ENCODE data around the gene TMF1. TPM values are rescaled to one million over a fixed set of nuclear protein-coding genes. Genes with fewer than 3 reads are reported as not detected.

Gene TMF1
- total RNA-seq, 1 experiment from 2014 or later: 18.7 TPM

- BruUV-seq (replicated peaks): no TSS peak
- H3K27me3 ChIP-seq (ENCODE audit: control insufficient read depth, insufficient read depth, low read length): no peaks in the 10 kb centered on the region
- CTCF ChIA-PET: interaction anchor here (0.6 kb wide), 1 partner anchor 1319 kb away, joined by 4 read pairs; no protein-coding TSS in a partner anchor
- TF ChIP-seq CTCF (IDR thresholded peaks at IDR 0.05) (no peak), SIN3A (IDR thresholded peaks at IDR 0.05; ENCODE audit: borderline replicate concordance, insufficient read depth, low read depth, low read length) (no peak), REST (IDR thresholded peaks at IDR 0.05; ENCODE audit: insufficient read depth in 1 of 2, low read depth in 2 of 2, low read length in 1 of 2) (no peak), POLR2AphosphoS5 (IDR thresholded peaks at IDR 0.05; ENCODE audit: low read depth, low read length) (no peak), TCF7L2 (IDR thresholded peaks at IDR 0.05; ENCODE audit: low read depth, low read length) (no peak)
- H3K27ac ChIP-seq (ENCODE audit: low read length): no peak overlapping the region
- no peaks in the 10 kb centered on the region for H3K4me1 ChIP-seq (ENCODE audit: control insufficient read depth, insufficient read depth, low read length)
- H3K9me3 ChIP-seq (ENCODE audit: control insufficient read depth, insufficient read depth, low read depth, low read length): no peaks in the 10 kb centered on the region
- intact Hi-C loops (cut with micrococcal nuclease; ENCODE audit: unreplicated experiment): no loop called here
- DNase-seq (ENCODE audit: low read depth, low spot score) (no peak), ATAC-seq (no peak)
- POLR2A ChIA-PET: no interaction called here
- in situ Hi-C loops (cut with HindIII; ENCODE audit: low pct_unique_long_range_greater_than_20kb, low sequenced_read_pairs): no loop called here
- H3K4me3 ChIP-seq (ENCODE audit: low read depth in 2 of 2, low read length in 2 of 2): no peak overlapping the region
- peaks cover 6% of the 10 kb centered on the region for H3K36me3 ChIP-seq (ENCODE audit: control insufficient read depth, insufficient read depth, low read length)
Observed at GRCh38 chr3:68999158-68999557, 53.0 kb downstream of the TMF1 start.

GRCh38 chr3:68997887-68998286, 54.2 kb downstream of the TMF1 start:
- H3K27ac ChIP-seq (ENCODE audit: low read length): no peak overlapping the region
- DNase-seq (ENCODE audit: low read depth, low spot score) (no peak), ATAC-seq (no peak)
- H3K27me3 ChIP-seq (ENCODE audit: control insufficient read depth, insufficient read depth, low read length): no peaks in the 10 kb centered on the region
- peaks cover 6% of the 10 kb centered on the region for H3K36me3 ChIP-seq (ENCODE audit: control insufficient read depth, insufficient read depth, low read length)
- no peaks in the 10 kb centered on the region for H3K9me3 ChIP-seq (ENCODE audit: control insufficient read depth, insufficient read depth, low read depth, low read length)
- H3K4me1 ChIP-seq (ENCODE audit: control insufficient read depth, insufficient read depth, low read length): no peaks in the 10 kb centered on the region
- no peak overlapping the region for H3K4me3 ChIP-seq (ENCODE audit: low read depth in 2 of 2, low read length in 2 of 2)
- TF ChIP-seq CTCF (IDR thresholded peaks at IDR 0.05) (no peak), SIN3A (IDR thresholded peaks at IDR 0.05; ENCODE audit: borderline replicate concordance, insufficient read depth, low read depth, low read length) (no peak), REST (IDR thresholded peaks at IDR 0.05; ENCODE audit: insufficient read depth in 1 of 2, low read depth in 2 of 2, low read length in 1 of 2) (no peak), POLR2AphosphoS5 (IDR thresholded peaks at IDR 0.05; ENCODE audit: low read depth, low read length) (no peak), TCF7L2 (IDR thresholded peaks at IDR 0.05; ENCODE audit: low read depth, low read length) (no peak)
- CTCF ChIA-PET: no interaction called here
- POLR2A ChIA-PET: no interaction called here
- intact Hi-C loops (cut with micrococcal nuclease; ENCODE audit: unreplicated experiment) (no loop called here), in situ Hi-C loops (cut with HindIII; ENCODE audit: low pct_unique_long_range_greater_than_20kb, low sequenced_read_pairs) (no loop called here)
- BruUV-seq (replicated peaks): no TSS peak
